ENCODE data around the gene NR2F6.

DNA sequence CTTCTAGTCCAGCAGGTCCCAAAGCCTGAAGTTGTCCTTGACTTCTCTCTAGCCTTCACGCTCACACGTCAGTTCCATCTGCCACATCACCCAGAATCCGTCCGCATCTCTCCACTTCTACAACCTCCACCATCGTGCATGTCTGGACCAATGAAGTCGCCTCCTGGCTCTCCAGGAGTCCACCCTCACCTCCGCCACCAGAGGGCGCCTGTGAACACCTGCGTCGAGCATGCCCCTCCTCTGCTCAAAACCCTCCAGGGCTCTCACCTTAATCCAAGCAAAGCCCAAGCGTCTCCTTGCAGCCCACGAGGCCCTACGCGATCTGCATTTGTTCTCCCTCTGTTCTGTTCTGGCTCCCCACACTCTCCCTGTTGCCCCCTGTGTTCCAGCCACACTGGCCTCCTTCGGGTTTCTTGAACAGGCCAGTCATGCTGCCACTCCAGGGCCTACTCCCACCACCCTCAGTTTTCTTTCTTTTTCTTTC, 15.2 kb upstream of the NR2F6 start:
- no peak for TF ChIP-seq YY1 (IDR thresholded peaks at IDR 0.05; ENCODE audit: insufficient read depth, insufficient read length)
- TF ChIP-seq ZNF274 (IDR thresholded peaks at IDR 0.05; ENCODE audit: low read depth, low read length) = no peak
- no peak for TF ChIP-seq SUZ12 (IDR thresholded peaks at IDR 0.05; ENCODE audit: extremely low read depth, insufficient read depth, insufficient read length)

Measured in NT2/D1 (cell line).